Tibial nerve (tissue), 3 donors: Measurements from ENCODE around the gene IGIP.

Source experiments
- CTCF ChIP-seq, 5 experiments: fragments of 200-600 bp in 3 of 5; fragments of 450-650 bp in 2 of 5; sonication (generic) in 3 of 5; IDR thresholded peaks; one replicate each; pipeline ENCODE4 v1.5.1; 2016 to 2019; ENCODE audit warnings: antibody characterized with exemption in 5 of 5, mild to moderate bottlenecking in 3 of 5, moderate library complexity in 2 of 5
- POLR2A ChIP-seq, 2 donors: fragments of 450-650 bp; IDR thresholded peaks; one replicate each; pipeline ENCODE4 v1.6.1; 2017; ENCODE audit warnings: antibody characterized with exemption in 2 of 2, mild to moderate bottlenecking in 2 of 2, moderate library complexity in 2 of 2

- TF ChIP-seq CTCF (IDR thresholded peaks at IDR 0.05) (no peak), POLR2A (IDR thresholded peaks at IDR 0.05) (no peak)
Observed at GRCh38 chr5:140093866-140094265, 31.9 kb upstream of the IGIP start.
